ENCODE results near the gene C4orf50. TPM values are rescaled to one million over a fixed set of nuclear protein-coding genes. Genes with fewer than 3 reads are reported as not detected.

The C4orf50 gene
- total RNA-seq, 1 donor from 2014 or later = 0.05 TPM

DNA sequence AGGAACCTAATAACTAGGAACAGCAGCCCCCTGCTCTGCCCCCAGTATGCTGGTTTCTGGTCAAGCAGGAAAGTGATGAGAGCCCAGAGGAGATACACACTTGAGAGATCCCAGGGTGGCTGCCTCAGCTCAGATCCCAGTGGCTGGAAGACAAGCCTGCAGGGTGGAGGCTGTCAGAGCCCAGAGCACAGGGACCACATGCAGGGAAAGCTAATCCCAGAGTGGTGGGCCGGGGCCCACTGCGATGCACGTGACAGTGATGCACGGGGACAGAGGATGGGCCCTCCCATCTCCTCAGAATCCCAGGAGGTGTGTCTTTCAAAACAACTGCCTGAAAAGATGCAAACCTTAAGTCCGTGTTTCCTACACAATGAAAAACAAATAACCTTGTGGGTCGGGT is 96.2 kb downstream of the C4orf50 start:
- Mint-ChIP-seq H3K4me3 (ENCODE audit: unreplicated experiment) (no peak overlapping the region), H3K4me1 (ENCODE audit: unreplicated experiment) (peaks cover 3% of the 10 kb centered on the region), H3K27ac (ENCODE audit: unreplicated experiment) (no peak overlapping the region), H3K9me3 (ENCODE audit: unreplicated experiment) (no peaks in the 10 kb centered on the region), H3K27me3 (ENCODE audit: unreplicated experiment) (peaks cover 18% of the 10 kb centered on the region), H3K36me3 (ENCODE audit: low read depth, unreplicated experiment) (no peaks in the 10 kb centered on the region)
- TF ChIP-seq, protein P1, sequence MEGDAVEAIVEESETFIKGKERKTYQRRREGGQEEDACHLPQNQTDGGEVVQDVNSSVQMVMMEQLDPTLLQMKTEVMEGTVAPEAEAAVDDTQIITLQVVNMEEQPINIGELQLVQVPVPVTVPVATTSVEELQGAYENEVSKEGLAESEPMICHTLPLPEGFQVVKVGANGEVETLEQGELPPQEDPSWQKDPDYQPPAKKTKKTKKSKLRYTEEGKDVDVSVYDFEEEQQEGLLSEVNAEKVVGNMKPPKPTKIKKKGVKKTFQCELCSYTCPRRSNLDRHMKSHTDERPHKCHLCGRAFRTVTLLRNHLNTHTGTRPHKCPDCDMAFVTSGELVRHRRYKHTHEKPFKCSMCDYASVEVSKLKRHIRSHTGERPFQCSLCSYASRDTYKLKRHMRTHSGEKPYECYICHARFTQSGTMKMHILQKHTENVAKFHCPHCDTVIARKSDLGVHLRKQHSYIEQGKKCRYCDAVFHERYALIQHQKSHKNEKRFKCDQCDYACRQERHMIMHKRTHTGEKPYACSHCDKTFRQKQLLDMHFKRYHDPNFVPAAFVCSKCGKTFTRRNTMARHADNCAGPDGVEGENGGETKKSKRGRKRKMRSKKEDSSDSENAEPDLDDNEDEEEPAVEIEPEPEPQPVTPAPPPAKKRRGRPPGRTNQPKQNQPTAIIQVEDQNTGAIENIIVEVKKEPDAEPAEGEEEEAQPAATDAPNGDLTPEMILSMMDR (IDR thresholded peaks at IDR 0.05; ENCODE audit: unreplicated experiment) = no peak
- DNase-seq (ENCODE audit: low spot score) = no peak

DNA sequence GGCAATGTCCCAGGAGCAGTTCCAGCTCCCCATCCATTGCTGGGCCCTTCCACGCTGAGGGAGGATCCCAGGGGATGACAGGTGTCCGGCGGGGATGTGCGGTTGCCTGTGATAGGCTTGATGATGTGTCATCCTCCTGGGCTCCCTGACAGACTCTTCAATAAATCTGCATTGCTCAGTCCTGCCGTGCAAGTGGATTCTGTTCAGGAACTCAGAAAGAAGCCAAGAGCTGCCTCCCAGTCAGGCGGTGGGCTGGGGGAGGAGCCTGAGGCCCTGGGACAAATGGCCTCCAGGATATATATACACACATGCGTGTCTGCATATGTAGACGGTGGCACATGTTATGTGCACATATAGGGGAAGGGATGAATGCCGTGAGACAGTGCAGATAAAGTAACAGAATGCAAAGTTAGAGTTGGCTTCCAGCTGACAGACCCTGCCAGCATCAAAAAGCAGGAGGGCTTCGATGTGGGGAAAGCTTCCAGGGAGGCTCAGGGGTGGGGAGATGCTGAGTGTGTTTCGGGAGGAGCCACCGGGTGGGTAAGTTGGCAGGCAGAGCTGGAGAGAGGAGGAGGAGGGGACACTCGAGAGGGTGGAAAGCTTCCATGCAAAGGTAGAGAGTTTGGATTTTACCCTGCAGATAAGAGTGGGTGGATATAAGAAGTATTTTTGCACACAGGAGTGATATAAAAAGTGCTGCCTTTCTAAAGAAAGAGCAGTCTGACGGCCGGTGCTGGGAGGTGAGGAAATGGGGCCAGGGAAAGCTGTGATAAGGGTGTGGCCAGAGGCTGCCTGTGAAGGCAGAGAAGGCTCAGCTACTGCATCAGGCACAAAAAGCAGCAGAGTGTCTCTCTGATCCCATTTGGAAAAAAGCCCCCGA is 96.9 kb downstream of the C4orf50 start:
- H3K4me1 Mint-ChIP-seq (ENCODE audit: unreplicated experiment) = no peaks in the 10 kb centered on the region
- H3K36me3 Mint-ChIP-seq (ENCODE audit: low read depth, unreplicated experiment) = no peaks in the 10 kb centered on the region
- H3K9me3 Mint-ChIP-seq (ENCODE audit: unreplicated experiment) = no peaks in the 10 kb centered on the region
- peaks cover 18% of the 10 kb centered on the region for H3K27me3 Mint-ChIP-seq (ENCODE audit: unreplicated experiment)
- no peak overlapping the region for H3K27ac Mint-ChIP-seq (ENCODE audit: unreplicated experiment)
- no peak overlapping the region for H3K4me3 Mint-ChIP-seq (ENCODE audit: unreplicated experiment)
- TF ChIP-seq, protein P1 (IDR thresholded peaks at IDR 0.05; ENCODE audit: unreplicated experiment) = no peak
- DNase-seq (ENCODE audit: low spot score) = no peak

DNA sequence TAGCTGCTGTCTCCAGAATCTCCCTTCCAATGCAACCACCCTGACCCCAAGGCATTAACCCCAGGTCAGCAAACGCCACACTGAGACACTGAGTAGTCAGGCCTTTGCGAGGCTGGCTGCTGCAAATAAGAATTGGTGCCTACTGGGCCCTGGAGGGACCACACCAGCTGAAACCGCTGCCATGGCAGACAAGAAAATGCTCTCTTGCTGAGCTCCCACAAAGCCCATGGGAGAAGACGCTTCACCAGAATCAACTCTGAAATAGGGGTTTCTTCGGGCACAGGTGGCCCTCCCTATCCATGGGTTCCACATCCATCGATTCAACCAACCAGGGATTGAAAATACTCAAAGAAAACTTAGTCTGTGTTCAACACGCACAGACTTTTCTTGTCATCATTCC is 98.7 kb downstream of the C4orf50 start:
- H3K27me3 Mint-ChIP-seq (ENCODE audit: unreplicated experiment) = peaks cover 16% of the 10 kb centered on the region
- H3K4me3 Mint-ChIP-seq (ENCODE audit: unreplicated experiment) = no peak overlapping the region
- H3K36me3 Mint-ChIP-seq (ENCODE audit: low read depth, unreplicated experiment) = no peaks in the 10 kb centered on the region
- H3K4me1 Mint-ChIP-seq (ENCODE audit: unreplicated experiment) = no peaks in the 10 kb centered on the region
- H3K27ac Mint-ChIP-seq (ENCODE audit: unreplicated experiment) = no peak overlapping the region
- TF ChIP-seq, protein P1 (IDR thresholded peaks at IDR 0.05; ENCODE audit: unreplicated experiment) = no peak
- no peaks in the 10 kb centered on the region for H3K9me3 Mint-ChIP-seq (ENCODE audit: unreplicated experiment)
- DNase-seq (ENCODE audit: low spot score) = no peak

DNA sequence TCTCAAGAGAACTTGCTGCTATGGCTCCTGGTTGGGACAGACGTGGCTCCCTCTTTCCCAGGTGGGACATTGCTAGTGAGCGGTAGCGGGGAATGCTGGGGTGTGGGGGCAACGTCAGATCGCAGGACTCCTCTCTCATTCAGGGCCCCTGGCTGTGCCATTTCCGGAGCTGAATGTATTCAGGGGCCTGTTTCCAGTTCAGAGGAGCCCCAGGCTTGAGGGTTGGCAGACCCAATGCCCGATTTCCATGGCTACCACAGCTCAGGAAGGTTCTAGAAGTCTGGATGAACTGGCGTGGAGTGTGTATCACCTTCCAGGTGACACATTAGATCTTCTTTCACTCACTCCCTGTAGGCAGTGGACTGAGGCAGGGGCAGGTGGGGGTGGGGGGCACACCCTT is 99.2 kb downstream of the C4orf50 start:
- Mint-ChIP-seq H3K27me3 (ENCODE audit: unreplicated experiment) (peaks cover 14% of the 10 kb centered on the region), H3K4me3 (ENCODE audit: unreplicated experiment) (no peak overlapping the region), H3K4me1 (ENCODE audit: unreplicated experiment) (no peaks in the 10 kb centered on the region), H3K9me3 (ENCODE audit: unreplicated experiment) (no peaks in the 10 kb centered on the region), H3K27ac (ENCODE audit: unreplicated experiment) (no peak overlapping the region), H3K36me3 (ENCODE audit: low read depth, unreplicated experiment) (no peaks in the 10 kb centered on the region)
- no peak for DNase-seq (ENCODE audit: low spot score)
- TF ChIP-seq, protein P1 (IDR thresholded peaks at IDR 0.05; ENCODE audit: unreplicated experiment) = no peak

DNA sequence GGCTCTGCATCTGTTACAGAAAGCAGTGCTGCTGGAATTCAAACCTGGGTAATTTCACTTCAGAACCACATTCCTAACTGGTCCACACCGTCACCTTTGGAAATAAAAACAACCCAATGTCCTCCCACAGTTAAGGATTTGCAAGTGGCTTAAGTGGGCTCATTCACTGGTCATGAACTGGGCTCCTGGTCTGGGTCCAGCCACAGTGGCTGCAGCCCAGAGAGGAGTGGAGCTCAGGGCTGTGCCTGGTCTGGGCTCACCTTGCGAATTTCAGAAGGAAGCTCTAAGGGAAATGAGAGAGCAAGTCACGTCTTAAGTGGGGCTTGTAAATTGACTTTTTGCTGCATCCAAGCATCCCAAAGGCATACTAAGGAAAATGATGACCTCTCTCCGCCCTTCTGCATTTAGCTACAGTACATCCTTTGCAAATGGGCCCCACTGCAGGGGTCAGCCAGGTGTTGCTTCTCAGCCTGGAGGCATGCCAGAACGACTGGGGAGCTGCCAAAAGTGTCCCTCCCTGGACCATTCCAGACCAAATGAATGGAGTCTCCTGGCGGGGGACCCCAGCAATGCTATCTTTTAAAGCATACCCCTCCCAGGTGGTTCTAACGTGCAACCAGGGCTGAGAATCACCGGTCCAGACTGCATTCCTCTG is 99.8 kb downstream of the C4orf50 start:
- no peaks in the 10 kb centered on the region for H3K36me3 Mint-ChIP-seq (ENCODE audit: low read depth, unreplicated experiment)
- peaks cover 14% of the 10 kb centered on the region for H3K27me3 Mint-ChIP-seq (ENCODE audit: unreplicated experiment)
- no peaks in the 10 kb centered on the region for H3K4me1 Mint-ChIP-seq (ENCODE audit: unreplicated experiment)
- no peak for DNase-seq (ENCODE audit: low spot score)
- no peaks in the 10 kb centered on the region for H3K9me3 Mint-ChIP-seq (ENCODE audit: unreplicated experiment)
- TF ChIP-seq, protein P1 (IDR thresholded peaks at IDR 0.05; ENCODE audit: unreplicated experiment) = no peak
- no peak overlapping the region for H3K4me3 Mint-ChIP-seq (ENCODE audit: unreplicated experiment)
- H3K27ac Mint-ChIP-seq (ENCODE audit: unreplicated experiment) = no peak overlapping the region
